GM18951 (cell line): Measurements from ENCODE around the gene CRTC1.

Experiments used
- POLR2A ChIP-seq: IDR thresholded peaks from 4 replicates; pipeline ENCODE4 v1.6.1; 2011; ENCODE audit warnings: mild to moderate bottlenecking; ENCODE audit not compliant: insufficient read length, insufficient read depth; ENCODE audit errors: extremely low read depth
- in situ Hi-C: fragments of 300-500 bp; cut with MboI; formaldehyde crosslinking; loops from one replicate; pipeline ENCODE4 v1.12.0; 2022; ENCODE audit warnings: low sequenced_read_pairs, mixed read lengths, inconsistent platforms; ENCODE audit not compliant: unreplicated experiment

Gene CRTC1

GRCh38 chr19:18683958-18684641, 620 bp downstream of the CRTC1 start:
- in situ Hi-C loops, result no loop called here
- no peak for TF ChIP-seq POLR2A

DNA sequence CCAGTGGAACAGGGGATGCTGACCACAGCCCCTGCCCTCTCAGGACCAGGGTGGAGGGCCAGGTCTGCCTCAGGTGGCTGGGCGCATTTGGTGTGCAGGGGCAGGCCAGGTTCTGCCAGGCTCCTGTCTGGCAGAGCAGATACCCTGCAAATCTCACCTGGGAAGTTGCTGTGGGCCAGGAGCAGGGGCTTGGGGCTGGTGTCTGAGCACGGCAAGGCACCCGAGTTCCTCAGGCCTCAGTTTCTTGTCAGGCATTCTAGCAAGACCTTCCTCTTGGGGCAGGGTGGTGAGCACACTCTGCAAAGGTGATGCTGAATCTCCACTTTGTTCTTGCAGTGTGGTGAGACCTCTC, 1.1 kb downstream of the CRTC1 start:
- in situ Hi-C loops, result no loop called here
- TF ChIP-seq POLR2A, result no peak

GRCh38 chr19:18685597-18686190, 2.2 kb downstream of the CRTC1 start:
- in situ Hi-C loops, result no loop called here
- TF ChIP-seq POLR2A, result no peak

DNA sequence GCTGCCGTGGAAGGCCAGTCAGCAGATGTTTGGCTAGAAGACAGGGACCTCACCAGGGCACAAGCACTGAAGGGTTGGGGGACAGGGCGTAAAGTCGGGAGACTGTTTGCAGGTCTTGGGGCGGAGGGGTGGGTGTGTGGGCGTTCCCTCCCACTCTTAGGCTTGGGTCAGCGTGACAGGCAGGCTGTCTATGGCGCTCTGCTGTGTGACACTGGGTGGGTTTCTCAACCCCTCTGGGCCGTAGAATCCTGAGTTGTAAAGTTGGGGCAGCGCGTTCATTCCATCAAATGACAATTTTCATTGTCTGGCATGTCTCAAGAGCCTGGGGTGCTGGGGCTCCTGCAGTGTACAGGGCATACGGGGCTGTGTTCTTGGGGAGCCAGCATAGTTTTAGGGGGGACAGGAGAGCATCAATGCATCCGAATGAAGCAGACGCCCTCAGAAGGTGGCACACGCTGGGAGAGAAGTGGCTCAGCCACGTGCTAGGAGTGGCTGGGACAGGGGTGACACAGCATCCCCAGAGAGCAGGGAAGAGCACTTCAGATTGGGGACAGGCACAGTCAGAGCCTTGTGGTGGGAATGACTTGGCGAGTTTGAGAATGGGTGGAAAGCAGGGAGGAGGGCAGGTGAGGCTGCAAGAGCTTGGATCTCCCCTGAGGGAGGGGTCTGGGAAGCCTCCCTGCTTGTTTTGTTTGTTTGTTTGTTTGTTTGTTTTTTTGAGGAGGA, 4.4 kb downstream of the CRTC1 start:
- no peak for TF ChIP-seq POLR2A
- in situ Hi-C loops, result no loop called here

DNA sequence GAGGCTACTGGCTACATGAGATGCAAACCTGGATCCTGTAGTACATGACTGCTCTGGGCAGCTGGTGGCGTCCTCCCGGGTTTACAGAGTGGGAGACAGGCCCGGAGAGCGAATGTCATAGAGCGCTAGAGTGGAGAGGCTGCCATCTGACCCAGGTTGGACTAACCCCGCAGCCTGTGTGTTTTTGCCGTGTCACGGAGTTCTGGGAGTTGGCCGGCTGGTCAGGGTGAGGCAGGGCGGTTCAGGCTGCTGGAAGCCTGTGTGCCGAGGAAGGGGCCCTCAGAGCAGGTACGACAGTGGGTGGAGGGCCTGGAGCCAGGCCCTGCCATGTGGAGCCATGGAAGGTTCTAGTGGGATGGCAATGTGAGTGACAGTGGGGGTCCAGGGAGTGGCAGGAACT, 12.5 kb downstream of the CRTC1 start:
- in situ Hi-C loops, result no loop called here
- TF ChIP-seq POLR2A, result no peak

- TF ChIP-seq POLR2A, result no peak
- in situ Hi-C loops, result no loop called here
Observed at GRCh38 chr19:18697680-18698079, 14.2 kb downstream of the CRTC1 start.

GRCh38 chr19:18698321-18699167, 15.1 kb downstream of the CRTC1 start:
- in situ Hi-C loops, result no loop called here
- TF ChIP-seq POLR2A, result no peak

- in situ Hi-C loops, result no loop called here
- no peak for TF ChIP-seq POLR2A
Observed at GRCh38 chr19:18699403-18700054, 16.0 kb downstream of the CRTC1 start.

DNA sequence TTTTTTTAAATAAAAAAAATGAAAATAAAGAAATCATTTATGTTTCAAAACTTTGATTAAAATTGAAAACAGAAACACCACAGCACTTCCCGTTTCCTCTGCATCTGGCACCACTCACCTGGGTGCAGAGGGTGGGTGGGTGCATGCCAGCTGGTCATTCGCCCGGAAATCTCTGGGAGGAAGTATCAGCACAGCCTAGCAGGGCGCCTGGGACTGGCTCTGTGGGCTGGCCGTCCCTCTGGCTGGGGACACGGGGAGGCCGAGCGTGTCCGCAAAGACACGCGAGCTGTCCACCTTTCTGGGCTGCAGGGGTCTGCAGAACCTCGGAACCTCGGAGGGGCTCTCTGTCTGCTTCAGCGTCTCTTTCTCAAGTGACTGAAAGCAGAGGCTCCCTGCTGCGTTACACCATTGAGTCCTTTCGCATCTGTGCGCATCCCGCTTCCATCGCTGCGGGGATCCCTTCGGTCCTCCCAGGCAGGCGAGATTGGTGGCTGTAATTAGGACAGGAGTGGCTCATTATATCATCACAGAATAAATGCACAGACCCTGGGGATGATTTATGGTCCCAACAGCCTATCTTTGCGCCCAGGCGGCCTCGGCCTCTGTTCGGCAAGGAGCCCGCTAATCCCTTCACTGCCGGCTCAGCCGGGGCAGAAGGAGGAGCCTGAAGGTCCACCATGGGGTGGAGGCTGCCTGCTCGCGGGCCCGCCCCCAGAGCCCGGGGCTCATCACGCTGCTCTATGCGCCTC, 17.2 kb downstream of the CRTC1 start:
- TF ChIP-seq POLR2A, result peak; percentile 54
- in situ Hi-C loops, result no loop called here

DNA sequence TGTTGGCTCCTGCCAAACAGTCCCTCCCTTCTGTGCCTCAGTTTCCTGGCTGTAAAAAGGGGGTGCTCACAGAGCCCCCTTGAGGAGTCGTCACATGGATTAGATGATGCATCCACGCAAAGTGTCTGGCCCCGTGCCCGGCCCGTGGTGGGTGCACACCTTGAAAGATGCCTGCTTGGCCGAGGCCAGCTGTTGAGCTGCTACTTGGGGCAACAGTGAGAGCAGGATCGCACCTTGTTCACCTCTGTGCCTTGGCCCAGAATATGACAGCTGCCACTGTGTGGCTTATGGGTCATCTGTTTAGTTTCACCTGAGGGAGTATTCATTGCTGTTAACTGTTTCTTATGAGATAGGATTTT, 17.7 kb downstream of the CRTC1 start:
- in situ Hi-C loops, result no loop called here

GRCh38 chr19:18704054-18704453, 20.6 kb downstream of the CRTC1 start:
- in situ Hi-C loops, result no loop called here
- TF ChIP-seq POLR2A, result no peak

More for the DNA sequence above, 17.7 kb downstream of the CRTC1 start:
- no peak for TF ChIP-seq POLR2A

DNA sequence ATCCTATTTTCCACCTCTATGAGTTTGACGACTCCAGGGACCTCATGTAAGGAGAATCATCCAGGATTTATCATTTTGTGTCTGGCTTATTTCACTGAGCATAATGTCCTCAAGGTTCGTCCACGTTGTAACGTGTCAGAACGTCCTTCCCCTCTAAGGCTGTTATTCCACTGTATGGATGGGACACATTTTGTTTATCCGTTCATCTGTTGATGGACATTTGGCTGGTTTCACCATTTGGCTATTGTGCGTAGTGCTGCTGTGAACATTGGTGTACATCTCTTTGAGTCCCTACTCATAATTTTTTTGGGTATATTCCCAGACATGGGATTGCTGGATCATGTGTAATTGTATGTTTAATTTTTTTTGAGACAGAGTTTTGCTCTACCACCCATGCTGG, 21.5 kb downstream of the CRTC1 start:
- in situ Hi-C loops, result no loop called here
- TF ChIP-seq POLR2A, result no peak

GRCh38 chr19:18708452-18709231, 25.2 kb downstream of the CRTC1 start:
- in situ Hi-C loops, result no loop called here

More at GRCh38 chr19:18708452-18709231, 25.2 kb downstream of the CRTC1 start:
- TF ChIP-seq POLR2A, result no peak
